ENCODE measurements around the gene PAX5.

Gene PAX5

GRCh38 chr9:36815023-36815422, 219.0 kb downstream of the PAX5 start:
- no peak for DNase-seq
- H3K27me3 ChIP-seq (ENCODE audit: insufficient read depth, low read depth, severe bottlenecking): no peaks in the 10 kb centered on the region
- H3K4me3 ChIP-seq (ENCODE audit: low read depth, low read length): no peak overlapping the region
- no peaks in the 10 kb centered on the region for H3K9me3 ChIP-seq (ENCODE audit: severe bottlenecking)
- H3K36me3 ChIP-seq: no peaks in the 10 kb centered on the region
- TF ChIP-seq CTCF (IDR thresholded peaks at IDR 0.05; ENCODE audit: low read depth, low read length): no peak
- no peak overlapping the region for H3K27ac ChIP-seq

- no peak overlapping the region for H3K4me3 ChIP-seq (ENCODE audit: low read depth, low read length)
- H3K27me3 ChIP-seq (ENCODE audit: insufficient read depth, low read depth, severe bottlenecking): no peaks in the 10 kb centered on the region
- no peak overlapping the region for H3K27ac ChIP-seq
- no peak for DNase-seq
- H3K9me3 ChIP-seq (ENCODE audit: severe bottlenecking): no peaks in the 10 kb centered on the region
- no peak for TF ChIP-seq CTCF (IDR thresholded peaks at IDR 0.05; ENCODE audit: low read depth, low read length)
- no peaks in the 10 kb centered on the region for H3K36me3 ChIP-seq
Measured at GRCh38 chr9:36813154-36813553, 220.9 kb downstream of the PAX5 start.

DNA sequence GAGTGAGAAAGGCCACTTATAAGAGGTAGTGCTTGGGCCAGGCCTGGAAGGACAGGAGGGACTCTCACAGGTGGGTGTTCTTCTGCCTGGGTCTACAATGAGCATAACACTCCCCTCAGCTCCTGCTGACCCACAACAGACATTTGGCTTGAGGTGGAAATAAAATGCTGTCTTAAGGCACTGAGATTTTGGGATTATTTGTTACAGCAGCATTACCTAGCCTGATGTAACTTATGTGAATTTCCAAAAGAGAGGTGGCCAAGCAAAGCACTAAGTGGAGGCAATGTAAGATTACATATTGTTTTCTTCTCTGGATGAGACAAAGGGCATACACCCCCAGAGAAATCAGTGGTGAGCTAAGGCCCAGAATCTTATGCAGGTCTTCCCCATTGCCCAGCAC, 221.5 kb downstream of the PAX5 start:
- Histone ChIP-seq H3K9me3 (ENCODE audit: severe bottlenecking) (no peaks in the 10 kb centered on the region), H3K36me3 (no peaks in the 10 kb centered on the region), H3K4me3 (ENCODE audit: low read depth, low read length) (no peak overlapping the region), H3K27me3 (ENCODE audit: insufficient read depth, low read depth, severe bottlenecking) (no peaks in the 10 kb centered on the region), H3K27ac (no peak overlapping the region)
- DNase-seq: no peak
- no peak for TF ChIP-seq CTCF (IDR thresholded peaks at IDR 0.05; ENCODE audit: low read depth, low read length)

DNA sequence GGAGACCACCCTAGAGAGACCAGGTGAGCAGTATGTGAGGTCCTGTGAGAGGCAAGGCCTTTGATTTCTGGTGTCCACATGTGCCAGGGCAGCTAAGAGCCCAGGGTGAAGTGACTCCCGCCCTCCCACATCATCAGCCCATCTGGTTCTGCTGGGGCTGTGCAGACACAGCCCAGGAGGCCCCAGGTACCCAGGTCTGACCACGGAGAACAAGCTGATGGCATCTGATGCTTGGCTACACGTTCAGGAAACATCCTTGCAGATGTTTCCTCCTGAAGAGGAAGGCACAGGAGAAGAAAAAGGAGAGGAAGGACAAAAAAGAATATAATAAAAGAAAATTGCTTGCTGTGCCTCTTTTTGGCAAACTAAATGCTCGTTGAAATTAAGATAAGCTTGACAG, 225.8 kb downstream of the PAX5 start:
- Histone ChIP-seq H3K36me3 (no peaks in the 10 kb centered on the region), H3K27ac (no peak overlapping the region), H3K9me3 (ENCODE audit: severe bottlenecking) (no peaks in the 10 kb centered on the region), H3K4me3 (ENCODE audit: low read depth, low read length) (no peak overlapping the region), H3K27me3 (ENCODE audit: insufficient read depth, low read depth, severe bottlenecking) (no peaks in the 10 kb centered on the region)
- no peak for DNase-seq
- no peak for TF ChIP-seq CTCF (IDR thresholded peaks at IDR 0.05; ENCODE audit: low read depth, low read length)

GRCh38 chr9:36803961-36804360, 230.1 kb downstream of the PAX5 start:
- no peak for TF ChIP-seq CTCF (IDR thresholded peaks at IDR 0.05; ENCODE audit: low read depth, low read length)
- DNase-seq: no peak
- no peak overlapping the region for H3K4me3 ChIP-seq (ENCODE audit: low read depth, low read length)
- H3K27me3 ChIP-seq (ENCODE audit: insufficient read depth, low read depth, severe bottlenecking): no peaks in the 10 kb centered on the region
- no peaks in the 10 kb centered on the region for H3K9me3 ChIP-seq (ENCODE audit: severe bottlenecking)
- no peaks in the 10 kb centered on the region for H3K36me3 ChIP-seq
- no peak overlapping the region for H3K27ac ChIP-seq

GRCh38 chr9:36802201-36802920, 231.7 kb downstream of the PAX5 start:
- Histone ChIP-seq H3K4me3 (ENCODE audit: low read depth, low read length) (no peak overlapping the region), H3K27me3 (ENCODE audit: insufficient read depth, low read depth, severe bottlenecking) (no peaks in the 10 kb centered on the region), H3K9me3 (ENCODE audit: severe bottlenecking) (no peaks in the 10 kb centered on the region), H3K27ac (no peak overlapping the region), H3K36me3 (no peaks in the 10 kb centered on the region)
- TF ChIP-seq CTCF (IDR thresholded peaks at IDR 0.05; ENCODE audit: low read depth, low read length): no peak
- DNase-seq: no peak
